GM23248 (cell line): Measurements from ENCODE around the gene SPATA31E1.

Experiments used
- EZH2 ChIP-seq: fragments of 200-600 bp; sonication (generic); IDR thresholded peaks from 2 replicates; pipeline ENCODE4 v1.6.1; 2018; ENCODE audit warnings: antibody characterized with exemption, mild to moderate bottlenecking; ENCODE audit not compliant: insufficient read depth, poor library complexity, severe bottlenecking
- EZH2phosphoT487 ChIP-seq: fragments of 200-600 bp; sonication (generic); IDR thresholded peaks from 2 replicates; pipeline ENCODE4 v1.6.1; 2018; ENCODE audit warnings: antibody characterized with exemption, moderate library complexity, mild to moderate bottlenecking, low read depth; ENCODE audit not compliant: insufficient read depth

DNA sequence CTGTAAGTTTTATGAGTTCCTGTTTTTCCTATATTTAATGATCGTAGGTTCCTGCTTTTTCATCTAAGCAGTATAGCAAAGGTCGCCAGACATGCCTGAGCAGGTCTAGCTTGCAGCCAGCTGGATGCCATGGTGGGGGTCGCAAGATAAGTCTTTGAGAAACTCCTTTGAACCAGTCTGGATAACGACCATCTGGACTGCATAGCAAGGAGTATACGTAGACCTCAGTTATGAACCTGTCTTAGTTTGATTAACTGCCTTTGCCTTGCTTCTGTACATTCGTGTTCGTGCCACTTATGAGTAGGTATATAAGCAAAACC lies 8.4 kb upstream of the SPATA31E1 start:
- TF ChIP-seq EZH2 (no peak), EZH2phosphoT487 (no peak)
